Stimulated activated effector memory CD8-positive, alpha-beta T cell treated with anti-CD3 and anti-CD28 coated beads, Interleukin-12 subunit alpha, Interleukin-12 subunit beta, amount 100 ng/mL, for 72 hours (primary cell): ENCODE data around the gene KRTCAP3.
A peak's percentile ranks its signal among the peaks of the same experiment; 100 is the strongest.

Source experiments
- ATAC-seq: fragments of 150-1000 bp; cut with Tn5 transposase; 2 replicates; pipeline ENCODE4 v1.10.0; 2021
- DNase-seq, 2 donors: peaks; one replicate each; pipeline ENCODE4 v3.0.0; 2021 to 2022; ENCODE audit warnings: low spot score in 2 of 2
- H3K27ac Mint-ChIP-seq: one replicate; pipeline ENCODE4 v1.8.0; 2022; ENCODE audit warnings: mild to moderate bottlenecking, mixed read lengths
- H3K36me3 Mint-ChIP-seq: one replicate; pipeline ENCODE4 v1.8.0; 2022; ENCODE audit warnings: mild to moderate bottlenecking, mixed read lengths
- H3K4me1 Mint-ChIP-seq: one replicate; pipeline ENCODE4 v1.8.0; 2022; ENCODE audit warnings: mixed read lengths
- H3K4me3 Mint-ChIP-seq: one replicate; pipeline ENCODE4 v1.8.0; 2022; ENCODE audit warnings: mild to moderate bottlenecking, mixed read lengths
- H3K9me3 Mint-ChIP-seq: one replicate; pipeline ENCODE4 v1.8.0; 2022; ENCODE audit warnings: mixed read lengths

Gene KRTCAP3

DNA sequence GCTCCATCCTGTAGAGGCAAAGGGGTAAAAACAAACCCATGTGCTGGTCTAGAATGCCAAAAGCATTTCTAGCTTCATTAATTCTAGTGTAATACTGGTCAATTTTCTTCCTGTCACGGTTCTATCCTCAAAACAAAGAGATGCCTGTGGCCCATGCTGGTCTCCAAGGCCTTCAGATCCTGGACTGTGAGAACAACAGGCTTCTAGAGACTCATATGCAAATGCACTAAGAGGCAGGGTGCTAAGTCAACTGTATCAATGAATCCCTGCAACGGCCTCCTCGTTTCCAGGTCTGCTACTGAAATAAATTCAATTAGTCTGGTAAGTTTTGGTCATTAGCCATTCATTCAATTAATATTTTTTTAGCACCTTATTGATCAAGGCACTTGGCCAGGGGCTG, 43.3 kb downstream of the KRTCAP3 start:
- DNase-seq (no peak), ATAC-seq (no peak)
- H3K4me1 Mint-ChIP-seq = peaks cover 15% of the 10 kb centered on the region
- H3K27ac Mint-ChIP-seq = no peak overlapping the region
- H3K4me3 Mint-ChIP-seq = no peak overlapping the region
- H3K36me3 Mint-ChIP-seq = peaks cover 20% of the 10 kb centered on the region
- no peaks in the 10 kb centered on the region for H3K9me3 Mint-ChIP-seq

GRCh38 chr2:27489118-27489497, 46.9 kb downstream of the KRTCAP3 start:
- Mint-ChIP-seq H3K9me3 (no peaks in the 10 kb centered on the region), H3K36me3 (peaks cover under 1% of the 10 kb centered on the region), H3K4me1 (peaks cover 15% of the 10 kb centered on the region), H3K4me3 (peak overlapping the region; percentile 84), H3K27ac (peak overlapping the region; percentile 83)
- DNase-seq (no peak), ATAC-seq (no peak)

- DNase-seq = peak; percentile 91 to 98
- Mint-ChIP-seq H3K4me3 (peak within 1 kb of the TSS; percentile 84), H3K27ac (peak within 1 kb of the TSS; percentile 83), H3K9me3 (no peaks in the 10 kb centered on the region), H3K36me3 (no peaks in the 10 kb centered on the region), H3K4me1 (peaks cover 15% of the 10 kb centered on the region)
- ATAC-seq = peak; percentile 98
Observed at GRCh38 chr2:27489498-27490397, 47.6 kb downstream of the KRTCAP3 start, which contains the start of gene IFT172. Gene IFT172, minus strand, starts transcription at chr2:27489743. Its CDS starts 90 bp downstream, at chr2:27489653.

DNA sequence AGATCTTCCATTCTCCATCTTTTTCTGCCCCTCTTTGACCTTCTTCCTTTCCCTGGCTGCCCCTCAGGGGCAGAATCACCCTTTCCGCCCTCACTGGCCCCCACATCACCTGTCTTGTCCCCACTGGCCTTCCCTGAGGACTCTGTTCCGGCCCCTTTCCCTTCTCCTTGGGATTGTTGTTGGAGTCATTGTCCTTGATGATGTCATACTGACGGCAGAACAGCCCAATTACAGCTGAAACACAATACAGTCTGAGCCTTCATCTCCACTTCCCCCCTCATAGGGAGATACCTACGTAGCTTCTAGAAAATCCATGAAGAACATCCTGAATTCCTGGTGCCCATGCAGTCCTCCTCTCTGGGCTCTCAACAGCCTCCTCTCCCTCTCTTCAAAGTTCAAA, 50.4 kb downstream of the KRTCAP3 start:
- H3K27ac Mint-ChIP-seq = peak overlapping the region; percentile 68
- no peak overlapping the region for H3K4me3 Mint-ChIP-seq
- ATAC-seq = no peak
- peaks cover 20% of the 10 kb centered on the region for H3K4me1 Mint-ChIP-seq
- no peaks in the 10 kb centered on the region for H3K36me3 Mint-ChIP-seq
- no peak for DNase-seq
- H3K9me3 Mint-ChIP-seq = no peaks in the 10 kb centered on the region

DNA sequence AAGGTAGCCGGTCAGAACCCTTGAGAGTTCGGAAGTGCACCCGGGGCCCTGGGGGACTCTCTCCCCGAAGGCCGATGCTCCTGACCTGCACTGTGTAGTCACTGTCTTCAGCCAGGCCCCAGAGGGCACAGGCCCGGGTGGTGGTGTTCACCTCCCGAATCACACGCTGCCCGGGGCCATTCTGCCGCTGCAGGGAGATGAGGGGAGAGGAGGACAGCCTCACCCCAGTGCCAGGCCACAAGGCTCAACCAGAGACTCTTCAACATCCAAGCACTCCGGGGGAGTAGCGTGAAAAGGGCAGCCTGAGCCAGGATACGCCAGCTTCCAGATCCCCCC, 51.7 kb downstream of the KRTCAP3 start:
- Mint-ChIP-seq H3K4me1 (peaks cover 20% of the 10 kb centered on the region), H3K36me3 (no peaks in the 10 kb centered on the region), H3K4me3 (peak overlapping the region; percentile 78), H3K27ac (no peak overlapping the region), H3K9me3 (no peaks in the 10 kb centered on the region)
- DNase-seq = no peak
- ATAC-seq = no peak
